A549 (cell line): ENCODE results near the gene RIMKLA. TPM values are rescaled to one million over a fixed set of nuclear protein-coding genes. Genes with fewer than 3 reads are reported as not detected.

Experiments used
- ATAC-seq, 2 experiments: fragments of 200-7000 bp in 1 of 2; fragments of >200 bp in 1 of 2; cut with Nextera tagmentation in 1 of 2; cut with Tn5 transposase in 1 of 2; 3 replicates each; pipeline versions ENCODE4 v1.8.0 to v1.9.1; 2018 to 2020; ENCODE audit warnings: mild to moderate bottlenecking in 1 of 2, moderate library complexity in 1 of 2
- CTCF ChIA-PET: fragments of 300-600 bp; sonication (Branson Sonifier 250); formaldehyde crosslinking; extraction: SDS; loops from one replicate; lab custom pipeline; 2021; ENCODE audit warnings: antibody characterized with exemption, inconsistent platforms; lab: Yijun Ruan, JAX
- POLR2A ChIA-PET: fragments of 350-600 bp; formaldehyde crosslinking; extraction: SDS; loops from one replicate; lab custom pipeline; 2021; ENCODE audit warnings: antibody characterized with exemption, inconsistent platforms; lab: Yijun Ruan, JAX
- DNase-seq, 2 experiments: peaks; one replicate each; pipeline versions ENCODE4 v3.0.0 to v3.0.0-alpha.2; 2011 to 2016; ENCODE audit warnings: low read depth in 1 of 2, low spot score in 1 of 2
- FAIRE-seq: peaks from 2 replicates; lab custom pipeline; 2011; peaks lifted over from hg19 to GRCh38; lab: Jason Lieb, UNC
- H3K27ac ChIP-seq, 2 experiments: fragments of >200 bp; sonication (Bioruptor Twin); formaldehyde crosslinking; 3 replicates each; pipeline ENCODE4 v1.5.1; 2016 to 2017
- H3K4me1 ChIP-seq: fragments of >200 bp; sonication (Bioruptor Twin); formaldehyde crosslinking; 3 replicates; pipeline ENCODE4 v1.6.1; 2016
- H3K4me2 ChIP-seq: fragments of >200 bp; sonication (Bioruptor Twin); formaldehyde crosslinking; 3 replicates; pipeline ENCODE4 v1.6.1; 2016
- H3K4me3 ChIP-seq: fragments of >200 bp; sonication (Bioruptor Twin); formaldehyde crosslinking; 3 replicates; pipeline ENCODE4 v1.5.1; 2016
- H3K9me3 ChIP-seq: fragments of >200 bp; sonication (Bioruptor Twin); formaldehyde crosslinking; 3 replicates; pipeline ENCODE4 v1.6.1; 2016
- ATOH8 ChIP-seq: fragments of 250-450 bp; sonication (Bioruptor Pico); IDR thresholded peaks from 2 replicates; pipeline ENCODE4 v1.5.0; 2020; ENCODE audit warnings: low read depth, mild to moderate bottlenecking, moderate library complexity
- BHLHE40 ChIP-seq: IDR thresholded peaks from 2 replicates; pipeline ENCODE4 v1.6.1; 2012; ENCODE audit warnings: low read depth, low read length, inconsistent platforms
- CEBPB ChIP-seq, 2 experiments: fragments of >200 bp in 1 of 2; sonication (Bioruptor Twin) in 1 of 2; formaldehyde crosslinking in 1 of 2; IDR thresholded peaks; 2 replicates each; pipeline ENCODE4 v1.6.1; 2012 to 2016
- CHD2 ChIP-seq: fragments of 150-350 bp; IDR thresholded peaks from 2 replicates; pipeline ENCODE4 v1.6.1; 2014; ENCODE audit warnings: low read length; ENCODE audit not compliant: partially characterized antibody
- EHMT2 ChIP-seq: fragments of 200-600 bp; sonication (generic); IDR thresholded peaks from 2 replicates; pipeline ENCODE4 v1.6.1; 2016; ENCODE audit warnings: antibody characterized with exemption, low read depth, mild to moderate bottlenecking, moderate library complexity
- EP300 ChIP-seq, 2 experiments: fragments of >200 bp; sonication (Bioruptor Twin); formaldehyde crosslinking; IDR thresholded peaks; 2 replicates in 1 of 2; 3 replicates in 1 of 2; pipeline ENCODE4 v1.6.1; 2016 to 2017
- ESRRA ChIP-seq: fragments of 150-350 bp; IDR thresholded peaks from 2 replicates; pipeline ENCODE4 v1.6.1; 2014; ENCODE audit warnings: mild to moderate bottlenecking, low read length, borderline replicate concordance
- FOSB ChIP-seq: fragments of 250-450 bp; sonication (Bioruptor Pico); IDR thresholded peaks from 2 replicates; pipeline ENCODE4 v1.5.0; 2020; ENCODE audit warnings: mild to moderate bottlenecking, moderate library complexity
- FOSL2 ChIP-seq, 2 experiments: fragments of 450-650 bp in 1 of 2; fragments of >200 bp in 1 of 2; sonication (Bioruptor Twin) in 1 of 2; formaldehyde crosslinking; IDR thresholded peaks; 2 replicates each; pipeline versions ENCODE4 v1.5.0 to v1.6.1; 2016 to 2020; ENCODE audit warnings: mild to moderate bottlenecking in 1 of 2, moderate library complexity in 1 of 2
- FOXS1 ChIP-seq: fragments of 250-450 bp; sonication (Bioruptor Pico); IDR thresholded peaks from 2 replicates; pipeline ENCODE4 v1.5.0; 2020; ENCODE audit warnings: mild to moderate bottlenecking, moderate library complexity
- GATA3 ChIP-seq: IDR thresholded peaks from 2 replicates; pipeline ENCODE4 v1.6.1; 2012; ENCODE audit warnings: borderline replicate concordance
- HDAC2 ChIP-seq: fragments of 200-600 bp; sonication (generic); IDR thresholded peaks from 2 replicates; pipeline ENCODE4 v1.6.1; 2016
- HMGXB4 ChIP-seq: fragments of 250-450 bp; sonication (Bioruptor Pico); IDR thresholded peaks from 2 replicates; pipeline ENCODE4 v1.5.0; 2021; ENCODE audit warnings: mild to moderate bottlenecking, moderate library complexity, borderline replicate concordance
- HOXA7 ChIP-seq: fragments of 250-450 bp; sonication (Bioruptor Pico); IDR thresholded peaks from 2 replicates; pipeline ENCODE4 v1.5.0; 2020; ENCODE audit warnings: mild to moderate bottlenecking, moderate library complexity
- JUN ChIP-seq, 2 experiments: fragments of >200 bp; sonication (Bioruptor Twin); formaldehyde crosslinking; IDR thresholded peaks; 2 replicates in 1 of 2; 3 replicates in 1 of 2; pipeline ENCODE4 v1.6.1; 2016 to 2017
- MAFK ChIP-seq: fragments of 450-650 bp; IDR thresholded peaks from 2 replicates; pipeline ENCODE4 v1.6.1; 2014; ENCODE audit not compliant: partially characterized antibody
- MYC ChIP-seq: IDR thresholded peaks from 2 replicates; pipeline ENCODE4 v1.6.1; 2012; ENCODE audit warnings: mild to moderate bottlenecking, inconsistent platforms, low read length, improper control_type of control experiment, borderline replicate concordance
- NFE2L2 ChIP-seq: fragments of 150-350 bp; conservative IDR thresholded peaks from 2 replicates; pipeline ENCODE4 v1.6.1; 2014; ENCODE audit warnings: low read length
- NPAS2 ChIP-seq: fragments of 250-450 bp; sonication (Bioruptor Pico); IDR thresholded peaks from 2 replicates; pipeline ENCODE4 v1.8.0; 2022; ENCODE audit warnings: mild to moderate bottlenecking, moderate library complexity, borderline replicate concordance
- PBX3 ChIP-seq: IDR thresholded peaks from 2 replicates; pipeline ENCODE4 v1.6.1; 2012
- RCOR1 ChIP-seq: fragments of 150-350 bp; IDR thresholded peaks from 2 replicates; pipeline ENCODE4 v1.6.1; 2014; ENCODE audit warnings: antibody characterized with exemption, low read length, low read depth
- SMC3 ChIP-seq: fragments of >200 bp; sonication (Bioruptor Twin); formaldehyde crosslinking; IDR thresholded peaks from 3 replicates; pipeline ENCODE4 v1.6.1; 2018; ENCODE audit warnings: inconsistent platforms
- SREBF2 ChIP-seq: fragments of 450-650 bp; IDR thresholded peaks from 2 replicates; pipeline ENCODE4 v1.6.1; 2014; ENCODE audit warnings: mild to moderate bottlenecking, moderate library complexity
- ZC3H11A ChIP-seq: fragments of 450-650 bp; IDR thresholded peaks from 2 replicates; pipeline ENCODE4 v1.6.1; 2014; ENCODE audit warnings: antibody characterized with exemption, mild to moderate bottlenecking
- ZFP36 ChIP-seq: fragments of 450-650 bp; IDR thresholded peaks from 2 replicates; pipeline ENCODE4 v1.6.1; 2014; ENCODE audit warnings: borderline replicate concordance; ENCODE audit not compliant: partially characterized antibody
- ZNF302 ChIP-seq: fragments of 250-450 bp; sonication (Bioruptor Pico); IDR thresholded peaks from 2 replicates; pipeline ENCODE4 v1.9.0; 2021; ENCODE audit warnings: inconsistent platforms, mild to moderate bottlenecking, moderate library complexity
- ZSCAN20 ChIP-seq: fragments of 250-450 bp; sonication (Bioruptor Pico); IDR thresholded peaks from 2 replicates; pipeline ENCODE4 v1.8.0; 2022; ENCODE audit warnings: mild to moderate bottlenecking, moderate library complexity
- WGBS: methylation state at CpG from one replicate; pipeline ENCODE4 v1.1.6; 2017; ENCODE audit errors: missing lambda C conversion rate; 5-methylcytosine and 5-hydroxymethylcytosine counted together
- polyA plus RNA-seq, 4 experiments: library from polyadenylated mRNA; depleted of rRNA in 3 of 4; stranded (reverse); fragments of >200 nt; fragmentation: RNase III in 1 of 4; extraction: RNeasy Plus Mini Kit Qiagen cat#74134 plus additional on column Dnase treatment in 1 of 4; gene quantifications; 2 replicates in 3 of 4; 3 replicates in 1 of 4; pipeline ENCODE4 v1.2.3, GENCODE V29; 2011 to 2017

Gene RIMKLA
- polyA plus RNA-seq, 2 of the 4 experiments (the other 2 are of a cell fraction): 0.35 to 1.7 TPM

- no peak for TF ChIP-seq NPAS2
- no peak for TF ChIP-seq ZFP36
- TF ChIP-seq ESRRA: no peak
- TF ChIP-seq BHLHE40: no peak
- TF ChIP-seq FOSB: no peak
These were observed 602 bp upstream of the RIMKLA start (continued) for GRCh38 chr1:42379794-42380585.

GRCh38 chr1:42381280-42381673, 685 bp downstream of the RIMKLA start:
- FAIRE-seq: no peak
- WGBS: 64% methylated on average over 8 of the region's 8 CpGs
- peaks cover 12% of the 10 kb centered on the region for H3K4me1 ChIP-seq
- no peak for ATAC-seq
- CTCF ChIA-PET: no interaction called here
- peak overlapping the region; percentile 24 to 73; a peak in 3 of 6 replicates for H3K27ac ChIP-seq
- POLR2A ChIA-PET: no interaction called here
- no peak for DNase-seq
- peak overlapping the region; percentile 59 for H3K4me3 ChIP-seq
- H3K4me2 ChIP-seq: peak overlapping the region; percentile 92
- H3K9me3 ChIP-seq: no peaks in the 10 kb centered on the region
- TF ChIP-seq JUN (IDR thresholded peaks at IDR 0.05): no peak
- no peak for TF ChIP-seq MYC
- no peak for TF ChIP-seq FOSL2 (IDR thresholded peaks at IDR 0.05)
- TF ChIP-seq FOSL2 (CRISPR knock-in tag; IDR thresholded peaks at IDR 0.05): no peak
- TF ChIP-seq BHLHE40: no peak
- no peak for TF ChIP-seq ATOH8 (CRISPR knock-in tag)

GRCh38 chr1:42385283-42385682, 4.7 kb downstream of the RIMKLA start:
- POLR2A ChIA-PET: no interaction called here
- FAIRE-seq: no peak
- peaks cover 8% of the 10 kb centered on the region for H3K4me1 ChIP-seq
- no peak for TF ChIP-seq GATA3
- peak; percentile 21; the same call in 1 of the 2 replicates for TF ChIP-seq NFE2L2
- no peak for TF ChIP-seq HDAC2
- no peak for TF ChIP-seq ZSCAN20 (CRISPR knock-in tag)
- TF ChIP-seq ZNF302 (CRISPR knock-in tag): no peak
- peak; percentile 72 for TF ChIP-seq MAFK
- TF ChIP-seq JUN (IDR thresholded peaks at IDR 0.05): no peak
- TF ChIP-seq, all 56 proteins: peak for 2
- WGBS: 13% methylated on average over 1 of the region's 1 CpG
- DNase-seq (peak in 1 of 2 experiments; percentile 36), ATAC-seq (no peak)
- CTCF ChIA-PET: interaction anchor here (0.6 to 2.5 kb wide), 2 partner anchors 10 to 51 kb away, joined by 3 to 10 read pairs; no protein-coding TSS in a partner anchor
- no peak overlapping the region for H3K4me3 ChIP-seq
- no peaks in the 10 kb centered on the region for H3K9me3 ChIP-seq
- peak overlapping the region; percentile 42; the same call in 2 of the 3 replicates for H3K4me2 ChIP-seq
- peak overlapping the region; percentile 66 to 73 for H3K27ac ChIP-seq

GRCh38 chr1:42386051-42386450, 5.5 kb downstream of the RIMKLA start:
- H3K4me2 ChIP-seq: no peak overlapping the region
- DNase-seq: no peak
- 0 out of 6 replicates have a peak overlapping the region, but pooled peaks of 1 of the 2 experiments have one; percentile 12 for H3K27ac ChIP-seq
- WGBS: 100% methylated on average over 6 of the region's 6 CpGs
- no peak for ATAC-seq
- CTCF ChIA-PET: interaction anchor here (2.5 kb wide), 1 partner anchor 52 kb away, joined by 10 read pairs; no protein-coding TSS in a partner anchor
- no peak for TF ChIP-seq EP300 (IDR thresholded peaks at IDR 0.05)
- no peak for TF ChIP-seq SMC3
- TF ChIP-seq HOXA7 (CRISPR knock-in tag): no peak
- TF ChIP-seq RCOR1: no peak
- TF ChIP-seq JUN (IDR thresholded peaks at IDR 0.05): no peak
- TF ChIP-seq CEBPB (IDR thresholded peaks at IDR 0.05): no peak
- TF ChIP-seq HMGXB4 (CRISPR knock-in tag): no peak
- TF ChIP-seq FOXS1 (CRISPR knock-in tag): no peak
- TF ChIP-seq HDAC2: no peak
- no peak for TF ChIP-seq FOSB
- no peak for TF ChIP-seq CHD2
- TF ChIP-seq PBX3: no peak
- TF ChIP-seq SREBF2: no peak
- no peak for TF ChIP-seq FOSL2 (IDR thresholded peaks at IDR 0.05)
- no peak for TF ChIP-seq FOSL2 (CRISPR knock-in tag; IDR thresholded peaks at IDR 0.05)
- TF ChIP-seq ZC3H11A: no peak
- no peak for TF ChIP-seq EHMT2
- FAIRE-seq: no peak
- H3K4me3 ChIP-seq: no peak overlapping the region
- peaks cover 8% of the 10 kb centered on the region for H3K4me1 ChIP-seq
- no peaks in the 10 kb centered on the region for H3K9me3 ChIP-seq
- POLR2A ChIA-PET: no interaction called here
